Muscle of leg (tissue), 11 donors: ENCODE measurements around the gene STX18. TPM values are rescaled to one million over a fixed set of nuclear protein-coding genes. Genes with fewer than 3 reads are reported as not detected.

Experiments used
- DNase-seq: peaks from one replicate; pipeline ENCODE4 v3.0.0; 2013
- H3K27ac ChIP-seq: one replicate; pipeline ENCODE4 v1.5.1; 2013; ENCODE audit warnings: mild to moderate bottlenecking, low read length, control low read depth
- H3K27me3 ChIP-seq: one replicate; pipeline ENCODE4 v1.6.1; 2013; ENCODE audit warnings: low read length; ENCODE audit not compliant: control insufficient read depth, insufficient read depth
- H3K36me3 ChIP-seq: one replicate; pipeline ENCODE4 v1.6.1; 2013; ENCODE audit warnings: low read length; ENCODE audit not compliant: control insufficient read depth, insufficient read depth
- H3K4me1 ChIP-seq: one replicate; pipeline ENCODE4 v1.6.1; 2013; ENCODE audit warnings: low read length; ENCODE audit not compliant: control insufficient read depth, insufficient read depth
- H3K4me3 ChIP-seq: one replicate; pipeline ENCODE4 v1.5.1; 2013; ENCODE audit warnings: low read length, control low read depth
- H3K9me3 ChIP-seq: replicated peaks from 2 replicates; pipeline ENCODE4 v1.6.1; 2013; ENCODE audit warnings: low read depth, low read length; ENCODE audit not compliant: control insufficient read depth
- WGBS: methylation state at CpG from one replicate; pipeline ENCODE4 v1.1.5; 2013; ENCODE audit warnings: missing lambda C conversion rate; ENCODE audit not compliant: insufficient coverage; 5-methylcytosine and 5-hydroxymethylcytosine counted together
- polyA plus RNA-seq, 8 donors: library from polyadenylated mRNA; unstranded; fragments of 120-200 nt; gene quantifications; one replicate each; pipeline versions ENCODE4 v1.2.1 to v1.2.3, GENCODE V29; 2013; ENCODE audit warnings: inconsistent platforms in 1 of 8, low replicate concordance in 1 of 8; ENCODE audit not compliant: insufficient read length in 8 of 8, insufficient read depth in 1 of 8
- total RNA-seq: library from RNA; stranded (reverse); fragments of 120-200 nt; gene quantifications from one replicate; pipeline ENCODE4 v1.2.4, GENCODE V29; 2013

Gene STX18
- total and polyA plus RNA-seq, 9 donors, result 22.4 to 30.9 (median 26.7) TPM

- H3K9me3 ChIP-seq, result no peaks in the 10 kb centered on the region
- no peak overlapping the region for H3K4me3 ChIP-seq
- H3K36me3 ChIP-seq, result no peaks in the 10 kb centered on the region
- H3K27me3 ChIP-seq, result no peaks in the 10 kb centered on the region
- WGBS, result 70% methylated on average over 5 of the region's 10 CpGs
- H3K27ac ChIP-seq, result no peak overlapping the region
- no peak for DNase-seq
- H3K4me1 ChIP-seq, result no peaks in the 10 kb centered on the region
Observed at GRCh38 chr4:4502694-4503311, 39.0 kb downstream of the STX18 start.

- no peaks in the 10 kb centered on the region for H3K4me1 ChIP-seq
- no peak overlapping the region for H3K27ac ChIP-seq
- H3K27me3 ChIP-seq, result no peaks in the 10 kb centered on the region
- H3K9me3 ChIP-seq, result no peaks in the 10 kb centered on the region
- no peak for DNase-seq
- H3K4me3 ChIP-seq, result no peak overlapping the region
- WGBS, result no CpG with 5 or more reads among the region's 2 CpGs
- no peaks in the 10 kb centered on the region for H3K36me3 ChIP-seq
Observed at GRCh38 chr4:4501679-4502078, 40.2 kb downstream of the STX18 start.

GRCh38 chr4:4499438-4500123 lies 42.3 kb downstream of the STX18 start:
- Histone ChIP-seq H3K27ac (no peak overlapping the region), H3K9me3 (no peaks in the 10 kb centered on the region), H3K4me1 (no peaks in the 10 kb centered on the region), H3K4me3 (no peak overlapping the region), H3K27me3 (no peaks in the 10 kb centered on the region), H3K36me3 (no peaks in the 10 kb centered on the region)
- no peak for DNase-seq
- WGBS, result 67% methylated on average over 1 of the region's 4 CpGs

- Histone ChIP-seq H3K9me3 (no peaks in the 10 kb centered on the region), H3K4me1 (no peaks in the 10 kb centered on the region), H3K27ac (no peak overlapping the region), H3K36me3 (no peaks in the 10 kb centered on the region), H3K4me3 (no peak overlapping the region), H3K27me3 (no peaks in the 10 kb centered on the region)
- DNase-seq, result no peak
- WGBS, result 79% methylated on average over 4 of the region's 9 CpGs
Observed at GRCh38 chr4:4496592-4497372, 45.1 kb downstream of the STX18 start.

DNA sequence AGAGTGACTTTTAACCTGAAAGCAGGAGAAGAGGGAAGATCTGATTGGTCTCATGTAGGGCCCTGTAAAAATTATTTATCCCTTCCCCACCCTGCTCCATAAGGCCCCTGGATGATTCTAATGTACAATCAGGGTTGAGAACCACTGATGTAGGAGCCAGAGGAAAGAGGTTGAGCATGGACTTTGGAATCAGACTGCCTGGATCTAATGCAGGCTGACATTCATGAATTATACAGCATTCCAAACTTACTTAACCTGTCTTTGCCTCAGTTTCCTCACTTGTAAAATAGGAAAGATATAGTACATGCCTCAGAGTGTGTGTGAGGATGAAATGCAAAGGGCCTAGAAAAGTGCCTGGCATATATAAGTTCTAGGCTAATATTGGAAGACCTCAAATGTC lies 47.0 kb downstream of the STX18 start:
- Histone ChIP-seq H3K4me1 (no peaks in the 10 kb centered on the region), H3K36me3 (no peaks in the 10 kb centered on the region), H3K4me3 (no peak overlapping the region), H3K9me3 (no peaks in the 10 kb centered on the region), H3K27me3 (no peaks in the 10 kb centered on the region), H3K27ac (no peak overlapping the region)
- no peak for DNase-seq

- Histone ChIP-seq H3K9me3 (no peaks in the 10 kb centered on the region), H3K27ac (no peak overlapping the region), H3K27me3 (no peaks in the 10 kb centered on the region), H3K36me3 (no peaks in the 10 kb centered on the region), H3K4me3 (no peak overlapping the region), H3K4me1 (no peaks in the 10 kb centered on the region)
- WGBS, result no CpG with 5 or more reads among the region's 6 CpGs
- DNase-seq, result no peak
Observed at GRCh38 chr4:4492161-4492847, 49.5 kb downstream of the STX18 start.

DNA sequence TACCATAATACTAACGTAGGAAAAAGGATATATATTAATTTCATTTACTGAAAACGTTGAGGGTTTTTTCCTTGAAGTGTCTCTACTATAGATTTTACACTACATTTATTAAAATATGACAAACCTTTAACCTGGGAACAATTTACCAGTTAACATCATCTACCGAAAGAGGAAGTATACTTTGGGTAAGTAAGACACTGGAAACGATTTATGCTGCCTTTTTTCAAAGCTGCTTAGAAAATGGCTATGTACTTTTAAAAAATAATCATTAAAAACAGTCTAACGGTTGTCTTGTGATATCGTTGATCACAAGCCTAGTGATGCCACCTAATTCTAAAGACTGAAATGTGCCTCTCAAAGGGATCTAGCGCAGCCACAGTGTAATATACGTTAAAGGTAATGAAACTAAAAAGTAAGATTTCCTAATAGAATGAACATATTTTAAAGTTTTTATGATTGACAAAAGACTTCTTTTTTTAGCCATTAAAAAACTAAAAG lies 50.4 kb downstream of the STX18 start:
- no peaks in the 10 kb centered on the region for H3K4me1 ChIP-seq
- no peaks in the 10 kb centered on the region for H3K9me3 ChIP-seq
- no peaks in the 10 kb centered on the region for H3K27me3 ChIP-seq
- H3K27ac ChIP-seq, result no peak overlapping the region
- no peak for DNase-seq
- no CpG with 5 or more reads among the region's 8 CpGs for WGBS
- no peak overlapping the region for H3K4me3 ChIP-seq
- H3K36me3 ChIP-seq, result no peaks in the 10 kb centered on the region

- WGBS, result no CpG with 5 or more reads among the region's 5 CpGs
- H3K4me3 ChIP-seq, result no peak overlapping the region
- H3K27me3 ChIP-seq, result no peaks in the 10 kb centered on the region
- no peaks in the 10 kb centered on the region for H3K4me1 ChIP-seq
- DNase-seq, result no peak
- H3K27ac ChIP-seq, result no peak overlapping the region
- H3K9me3 ChIP-seq, result no peaks in the 10 kb centered on the region
- H3K36me3 ChIP-seq, result no peaks in the 10 kb centered on the region
Observed at GRCh38 chr4:4490816-4491215, 51.0 kb downstream of the STX18 start.

DNA sequence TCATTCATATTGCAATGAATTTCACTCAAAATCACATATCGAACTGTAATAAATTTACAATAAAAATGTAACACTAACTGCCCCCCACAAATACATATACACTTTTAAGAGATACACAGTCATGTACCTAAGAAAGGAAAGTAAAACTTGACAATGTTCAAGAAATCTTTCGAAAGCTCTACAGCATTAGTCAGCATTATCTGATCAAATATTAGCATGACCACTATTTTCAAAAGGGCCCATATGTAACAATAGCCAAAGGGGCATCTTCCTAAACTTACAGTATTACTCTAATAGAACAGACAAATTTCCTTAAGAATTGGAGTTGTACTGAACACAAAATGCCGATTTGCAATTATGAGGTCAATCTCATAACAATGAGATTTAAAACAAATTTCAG lies 51.8 kb downstream of the STX18 start:
- H3K4me1 ChIP-seq, result no peaks in the 10 kb centered on the region
- no peak for DNase-seq
- no peak overlapping the region for H3K27ac ChIP-seq
- no peaks in the 10 kb centered on the region for H3K27me3 ChIP-seq
- H3K36me3 ChIP-seq, result no peaks in the 10 kb centered on the region
- WGBS, result no CpG with 5 or more reads among the region's 3 CpGs
- no peak overlapping the region for H3K4me3 ChIP-seq
- no peaks in the 10 kb centered on the region for H3K9me3 ChIP-seq
